ENCODE measurements around the gene WBP1L. TPM values are rescaled to one million over a fixed set of nuclear protein-coding genes. Genes with fewer than 3 reads are reported as not detected.
A peak's percentile ranks its signal among the peaks of the same experiment; 100 is the strongest.
"Not testable (repeated sequence)": the region's sequence is repeated elsewhere in the genome, so short reads cannot be mapped to it uniquely, and the experiment has no call there.

The WBP1L gene
- total RNA-seq, 2 donors from 2014 or later, result 123 to 268 TPM

DNA sequence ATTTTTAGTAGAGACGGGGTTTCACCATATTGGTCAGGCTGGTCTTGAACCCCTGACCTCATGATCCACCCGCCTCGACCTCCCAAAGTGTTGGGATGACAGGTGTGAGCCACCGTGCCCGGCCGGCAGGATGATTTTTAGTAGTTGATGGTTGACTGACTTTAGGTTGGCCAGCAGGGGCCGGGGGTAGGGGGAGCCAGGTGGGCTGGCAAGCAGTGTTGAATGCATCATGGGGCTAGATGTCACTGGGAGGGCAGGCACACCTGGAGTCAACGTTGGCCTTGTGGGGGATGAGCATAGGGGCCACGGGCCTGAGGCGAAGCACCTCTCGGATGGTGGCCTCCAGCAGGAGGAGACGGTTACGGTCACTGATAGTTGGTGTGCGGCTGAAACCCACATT, 88.5 kb downstream of the WBP1L start:
- Histone ChIP-seq H3K27ac (no peak overlapping the region), H3K36me3 (no peaks in the 10 kb centered on the region), H3K4me3 (no peak overlapping the region), H3K9me3 (no peaks in the 10 kb centered on the region), H3K27me3 (replicated peaks; ENCODE audit: insufficient read depth) (no peaks in the 10 kb centered on the region), H3K4me1 (ENCODE audit: control insufficient read depth in 1 of 2, low read depth in 2 of 2) (peaks cover 0 to 13% of the 10 kb centered on the region in 2 donors)
- no peak for ATAC-seq (ENCODE audit: insufficient number of reproducible peaks, low FRiP score, low read depth)
- TF ChIP-seq, protein P1, sequence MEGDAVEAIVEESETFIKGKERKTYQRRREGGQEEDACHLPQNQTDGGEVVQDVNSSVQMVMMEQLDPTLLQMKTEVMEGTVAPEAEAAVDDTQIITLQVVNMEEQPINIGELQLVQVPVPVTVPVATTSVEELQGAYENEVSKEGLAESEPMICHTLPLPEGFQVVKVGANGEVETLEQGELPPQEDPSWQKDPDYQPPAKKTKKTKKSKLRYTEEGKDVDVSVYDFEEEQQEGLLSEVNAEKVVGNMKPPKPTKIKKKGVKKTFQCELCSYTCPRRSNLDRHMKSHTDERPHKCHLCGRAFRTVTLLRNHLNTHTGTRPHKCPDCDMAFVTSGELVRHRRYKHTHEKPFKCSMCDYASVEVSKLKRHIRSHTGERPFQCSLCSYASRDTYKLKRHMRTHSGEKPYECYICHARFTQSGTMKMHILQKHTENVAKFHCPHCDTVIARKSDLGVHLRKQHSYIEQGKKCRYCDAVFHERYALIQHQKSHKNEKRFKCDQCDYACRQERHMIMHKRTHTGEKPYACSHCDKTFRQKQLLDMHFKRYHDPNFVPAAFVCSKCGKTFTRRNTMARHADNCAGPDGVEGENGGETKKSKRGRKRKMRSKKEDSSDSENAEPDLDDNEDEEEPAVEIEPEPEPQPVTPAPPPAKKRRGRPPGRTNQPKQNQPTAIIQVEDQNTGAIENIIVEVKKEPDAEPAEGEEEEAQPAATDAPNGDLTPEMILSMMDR (IDR thresholded peaks at IDR 0.05), result no peak
- no peak for DNase-seq (ENCODE audit: low spot score)

DNA sequence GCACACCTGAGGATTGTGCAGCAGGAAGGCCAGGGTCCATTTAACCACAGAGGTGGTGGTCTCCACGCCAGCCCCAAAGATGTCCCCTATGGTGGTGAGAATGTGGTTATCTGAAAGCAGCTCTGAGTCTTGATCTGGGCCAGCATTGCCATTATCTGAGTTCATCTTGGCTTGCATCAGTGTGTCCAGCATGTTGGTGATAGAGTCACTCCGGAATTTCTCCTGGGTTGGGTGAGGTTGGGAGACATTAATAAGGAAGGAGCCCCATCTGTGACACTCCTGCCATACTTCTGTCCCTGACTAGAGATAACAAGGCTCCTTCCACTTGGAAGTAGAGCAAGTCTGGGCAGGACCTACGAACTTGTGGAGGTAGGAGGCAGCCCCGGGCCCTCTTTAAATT, 89.2 kb downstream of the WBP1L start:
- no peaks in the 10 kb centered on the region for H3K27me3 ChIP-seq (replicated peaks; ENCODE audit: insufficient read depth)
- H3K36me3 ChIP-seq, result no peaks in the 10 kb centered on the region
- ATAC-seq (ENCODE audit: insufficient number of reproducible peaks, low FRiP score, low read depth), result no peak
- H3K9me3 ChIP-seq, result no peaks in the 10 kb centered on the region
- TF ChIP-seq, protein P1 (IDR thresholded peaks at IDR 0.05), result no peak
- no peak for DNase-seq (ENCODE audit: low spot score)
- no peak overlapping the region for H3K27ac ChIP-seq
- H3K4me1 ChIP-seq (ENCODE audit: control insufficient read depth in 1 of 2, low read depth in 2 of 2), result peaks cover 0 to 20% of the 10 kb centered on the region in 2 donors
- no peak overlapping the region for H3K4me3 ChIP-seq

DNA sequence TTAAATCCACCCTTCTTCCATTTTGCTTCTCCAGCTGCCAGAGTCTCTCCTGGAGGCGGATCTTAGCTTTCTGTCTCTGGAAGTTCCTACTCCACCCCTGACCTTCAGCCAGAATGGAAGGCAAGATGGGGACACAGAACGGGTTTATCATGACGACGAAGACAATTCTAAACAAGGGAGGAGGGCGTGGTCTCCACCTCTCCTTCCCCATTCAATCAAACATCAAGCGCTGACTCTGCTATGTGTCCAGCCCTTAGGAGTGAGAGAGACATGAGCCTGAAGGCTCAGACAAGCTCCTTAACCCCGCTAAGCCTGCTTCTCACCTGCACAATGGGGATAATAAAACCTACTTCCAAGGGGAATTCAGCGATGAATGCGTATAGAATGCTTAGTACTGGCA, 90.4 kb downstream of the WBP1L start:
- H3K27me3 ChIP-seq (replicated peaks; ENCODE audit: insufficient read depth), result no peaks in the 10 kb centered on the region
- ATAC-seq (ENCODE audit: insufficient number of reproducible peaks, low FRiP score, low read depth), result no peak
- TF ChIP-seq, protein P1 (IDR thresholded peaks at IDR 0.05), result no peak
- H3K4me1 ChIP-seq (ENCODE audit: control insufficient read depth in 1 of 2, low read depth in 2 of 2), result peaks cover 0 to 20% of the 10 kb centered on the region in 2 donors
- no peak overlapping the region for H3K4me3 ChIP-seq
- DNase-seq (ENCODE audit: low spot score), result no peak
- peaks cover 4% of the 10 kb centered on the region for H3K9me3 ChIP-seq
- H3K36me3 ChIP-seq, result no peaks in the 10 kb centered on the region
- H3K27ac ChIP-seq, result no peak overlapping the region

DNA sequence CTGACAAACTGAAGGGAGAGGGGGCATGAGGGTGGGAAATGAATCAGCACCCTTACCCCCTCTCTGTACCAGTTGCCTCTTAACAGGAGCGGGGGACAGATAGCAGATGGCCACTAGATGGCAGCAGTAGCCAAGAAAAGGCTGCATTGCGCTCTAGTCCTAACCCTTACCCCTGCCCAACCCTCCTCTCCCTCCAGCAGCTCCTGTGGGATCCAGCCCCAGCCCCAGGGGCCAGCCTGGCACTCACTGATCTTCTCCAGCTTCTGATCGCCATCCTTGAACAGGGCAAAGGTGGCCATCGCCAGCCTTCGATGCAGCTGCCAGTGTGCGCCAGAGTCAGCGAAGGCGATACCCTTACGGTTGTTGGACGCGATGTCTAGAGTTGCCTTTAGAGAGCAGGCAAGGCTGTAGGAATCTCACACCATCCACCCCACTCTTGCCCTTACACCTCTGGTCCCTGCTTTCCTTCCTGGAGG, 91.3 kb downstream of the WBP1L start:
- peak; percentile 82 for ATAC-seq (ENCODE audit: insufficient number of reproducible peaks, low FRiP score, low read depth)
- TF ChIP-seq, protein P1 (IDR thresholded peaks at IDR 0.05), result peak; percentile 86
- peaks cover 4% of the 10 kb centered on the region for H3K9me3 ChIP-seq
- H3K4me1 ChIP-seq (ENCODE audit: control insufficient read depth in 1 of 2, low read depth in 2 of 2), result peaks cover 0 to 20% of the 10 kb centered on the region in 2 donors
- H3K4me3 ChIP-seq, result no peak overlapping the region
- no peaks in the 10 kb centered on the region for H3K36me3 ChIP-seq
- H3K27ac ChIP-seq, result no peak overlapping the region
- DNase-seq (ENCODE audit: low spot score), result no peak
- H3K27me3 ChIP-seq (replicated peaks; ENCODE audit: insufficient read depth), result no peaks in the 10 kb centered on the region

DNA sequence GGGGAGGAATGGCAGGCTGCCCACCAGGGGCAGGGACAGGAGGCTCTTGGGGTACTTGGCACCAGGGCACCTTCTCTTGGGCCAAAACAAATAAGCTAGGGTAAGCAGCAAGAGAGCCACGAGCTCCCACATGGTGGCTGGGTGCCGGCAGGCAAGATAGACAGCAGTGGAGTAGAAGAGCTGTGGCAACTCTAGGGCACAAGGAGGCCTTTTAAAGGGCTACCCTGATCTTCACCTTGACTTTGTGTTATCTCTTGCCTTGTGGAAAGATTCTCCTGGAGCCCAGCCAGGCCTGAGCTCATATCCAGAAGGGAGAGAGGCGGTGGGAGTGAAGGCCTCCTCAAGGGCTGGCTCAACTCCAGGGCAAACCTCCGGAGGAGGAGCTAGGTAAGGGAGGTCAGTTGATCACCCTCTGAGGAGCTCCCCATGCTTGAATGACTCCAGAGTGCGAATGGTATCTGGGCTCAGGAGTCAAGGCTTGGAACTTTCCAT, 93.5 kb downstream of the WBP1L start, which contains the start of gene CYP17A1:
CYP17A1 (minus strand) TSS at position 184 of the 492 bp plus-strand sequence; CDS start at position 132, 52 bp downstream.
- TF ChIP-seq, protein P1 (IDR thresholded peaks at IDR 0.05), result no peak

DNA sequence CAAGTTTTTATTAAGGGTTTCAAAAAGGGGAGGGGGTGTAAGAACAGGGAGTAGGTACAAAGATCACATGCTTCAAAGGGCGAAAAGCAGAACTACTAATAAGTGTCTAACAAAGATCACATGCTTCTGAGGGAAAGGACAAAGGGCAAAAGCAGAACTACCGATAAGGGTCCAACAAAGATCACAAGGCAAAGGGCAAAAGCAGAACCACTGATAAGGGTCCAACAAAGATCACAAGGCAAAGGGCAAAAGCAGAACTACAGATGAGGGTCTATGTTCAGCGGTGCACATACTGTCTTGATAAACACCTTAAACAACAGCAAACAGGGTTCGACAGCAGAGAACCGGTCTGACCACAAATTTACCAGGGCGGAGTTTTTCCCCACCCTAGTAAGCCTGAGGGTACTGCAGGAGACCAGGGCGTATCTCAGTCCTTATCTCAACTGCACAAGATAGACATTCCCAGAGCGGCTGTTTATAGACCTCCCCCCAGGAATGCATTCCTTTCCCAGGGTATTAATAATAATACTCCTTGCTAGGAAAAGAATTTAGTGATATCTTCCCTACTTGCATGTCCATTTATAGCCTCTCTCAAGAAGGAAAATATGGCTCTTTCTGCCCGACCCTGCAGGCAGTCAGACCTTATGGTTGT, 94.7 kb downstream of the WBP1L start:
- H3K4me1 ChIP-seq (ENCODE audit: control insufficient read depth in 1 of 2, low read depth in 2 of 2), result peaks cover 0 to 20% of the 10 kb centered on the region in 2 donors
- not testable (repeated sequence) for H3K36me3 ChIP-seq; DNase-seq (ENCODE audit: low spot score); H3K4me3 ChIP-seq; H3K27me3 ChIP-seq (replicated peaks; ENCODE audit: insufficient read depth); H3K27ac ChIP-seq; ATAC-seq (ENCODE audit: insufficient number of reproducible peaks, low FRiP score, low read depth); H3K9me3 ChIP-seq

More for the DNA sequence above, 93.5 kb downstream of the WBP1L start, which contains the start of gene CYP17A1:
- DNase-seq (ENCODE audit: low spot score) (no peak), ATAC-seq (ENCODE audit: insufficient number of reproducible peaks, low FRiP score, low read depth) (no peak)
- Histone ChIP-seq H3K27ac (no peak within 1 kb of the TSS), H3K4me1 (ENCODE audit: control insufficient read depth in 1 of 2, low read depth in 2 of 2) (peaks cover 0 to 20% of the 10 kb centered on the region in 2 donors), H3K36me3 (no peaks in the 10 kb centered on the region), H3K27me3 (replicated peaks; ENCODE audit: insufficient read depth) (no peaks in the 10 kb centered on the region), H3K4me3 (no peak within 1 kb of the TSS), H3K9me3 (peaks cover 4% of the 10 kb centered on the region)

Data from thoracic aorta (tissue), 2 donors.